Measurements from ENCODE around the gene LRRC41. TPM values are rescaled to one million over a fixed set of nuclear protein-coding genes. Genes with fewer than 3 reads are reported as not detected.

The LRRC41 gene
- total and polyA plus RNA-seq, 4 donors = 21.6 to 63.0 (median 50.3) TPM

DNA sequence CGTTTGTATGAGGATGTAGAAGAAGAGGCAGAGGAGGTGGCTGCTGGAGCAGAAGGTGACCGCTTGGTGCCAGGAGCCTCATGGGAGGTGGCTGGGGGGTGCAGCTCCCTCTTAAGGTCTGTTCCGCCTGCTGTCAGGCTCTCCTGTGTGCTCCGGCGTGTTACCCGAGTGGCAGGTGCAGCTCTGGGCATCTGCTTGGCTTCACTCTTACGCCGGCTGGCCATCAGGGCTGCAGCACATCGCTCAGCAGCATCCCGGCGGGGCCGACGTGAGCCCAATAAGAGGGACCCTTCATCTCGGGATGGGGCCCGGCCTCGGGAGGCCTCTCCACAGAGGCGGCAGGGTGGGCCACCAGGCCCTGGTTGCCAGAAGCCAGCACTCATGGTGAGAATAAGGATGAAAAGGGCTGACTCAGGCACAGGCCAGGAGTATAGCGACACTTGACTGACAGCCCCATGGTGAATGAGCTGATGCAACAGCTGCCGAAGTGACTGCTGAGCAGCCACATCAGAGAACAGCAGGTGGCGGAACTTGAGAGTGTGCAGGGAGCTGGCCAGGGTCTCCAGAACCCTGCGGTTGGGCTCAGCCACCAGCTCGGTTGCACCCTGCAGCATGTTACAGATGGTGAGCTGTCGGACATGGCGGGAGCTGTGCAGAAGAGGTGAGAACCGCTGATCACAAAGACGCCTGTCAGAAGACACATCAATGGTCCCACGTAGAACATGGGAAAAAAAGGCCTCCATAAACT, 17.5 kb downstream of the LRRC41 start:
- no peaks in the 10 kb centered on the region for H3K27me3 ChIP-seq (ENCODE audit: control insufficient read depth in 3 of 3, insufficient read depth in 3 of 3, low read length in 2 of 3)
- WGBS, 2 donors = 92 to 94% methylated on average over 27 of the region's 27 CpGs
- no peaks in the 10 kb centered on the region for H3K9me3 ChIP-seq (ENCODE audit: control insufficient read depth in 4 of 4, insufficient read depth in 3 of 4, low read length in 3 of 4)
- H3K4me1 ChIP-seq (ENCODE audit: control insufficient read depth in 5 of 5, insufficient read depth in 5 of 5, low read length in 5 of 5) = no peaks in the 10 kb centered on the region
- TF ChIP-seq, protein P1, sequence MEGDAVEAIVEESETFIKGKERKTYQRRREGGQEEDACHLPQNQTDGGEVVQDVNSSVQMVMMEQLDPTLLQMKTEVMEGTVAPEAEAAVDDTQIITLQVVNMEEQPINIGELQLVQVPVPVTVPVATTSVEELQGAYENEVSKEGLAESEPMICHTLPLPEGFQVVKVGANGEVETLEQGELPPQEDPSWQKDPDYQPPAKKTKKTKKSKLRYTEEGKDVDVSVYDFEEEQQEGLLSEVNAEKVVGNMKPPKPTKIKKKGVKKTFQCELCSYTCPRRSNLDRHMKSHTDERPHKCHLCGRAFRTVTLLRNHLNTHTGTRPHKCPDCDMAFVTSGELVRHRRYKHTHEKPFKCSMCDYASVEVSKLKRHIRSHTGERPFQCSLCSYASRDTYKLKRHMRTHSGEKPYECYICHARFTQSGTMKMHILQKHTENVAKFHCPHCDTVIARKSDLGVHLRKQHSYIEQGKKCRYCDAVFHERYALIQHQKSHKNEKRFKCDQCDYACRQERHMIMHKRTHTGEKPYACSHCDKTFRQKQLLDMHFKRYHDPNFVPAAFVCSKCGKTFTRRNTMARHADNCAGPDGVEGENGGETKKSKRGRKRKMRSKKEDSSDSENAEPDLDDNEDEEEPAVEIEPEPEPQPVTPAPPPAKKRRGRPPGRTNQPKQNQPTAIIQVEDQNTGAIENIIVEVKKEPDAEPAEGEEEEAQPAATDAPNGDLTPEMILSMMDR (IDR thresholded peaks at IDR 0.05; ENCODE audit: control extremely low read depth, extremely low read depth) = no peak
- ATAC-seq (ENCODE audit: insufficient read depth, low FRiP score) (no peak), DNase-seq (no peak)
- H3K4me3 ChIP-seq = no peak overlapping the region
- H3K27ac ChIP-seq (ENCODE audit: low read depth in 1 of 2, low read length in 1 of 2) = no peak overlapping the region
- H3K9ac ChIP-seq (ENCODE audit: insufficient read depth in 1 of 2, low read length in 2 of 2) = no peak overlapping the region
- H3K36me3 ChIP-seq (ENCODE audit: control insufficient read depth in 4 of 4, insufficient read depth in 4 of 4, low read length in 4 of 4) = peaks cover 25 to 42% (median 29%) of the 10 kb centered on the region in 4 donors

DNA sequence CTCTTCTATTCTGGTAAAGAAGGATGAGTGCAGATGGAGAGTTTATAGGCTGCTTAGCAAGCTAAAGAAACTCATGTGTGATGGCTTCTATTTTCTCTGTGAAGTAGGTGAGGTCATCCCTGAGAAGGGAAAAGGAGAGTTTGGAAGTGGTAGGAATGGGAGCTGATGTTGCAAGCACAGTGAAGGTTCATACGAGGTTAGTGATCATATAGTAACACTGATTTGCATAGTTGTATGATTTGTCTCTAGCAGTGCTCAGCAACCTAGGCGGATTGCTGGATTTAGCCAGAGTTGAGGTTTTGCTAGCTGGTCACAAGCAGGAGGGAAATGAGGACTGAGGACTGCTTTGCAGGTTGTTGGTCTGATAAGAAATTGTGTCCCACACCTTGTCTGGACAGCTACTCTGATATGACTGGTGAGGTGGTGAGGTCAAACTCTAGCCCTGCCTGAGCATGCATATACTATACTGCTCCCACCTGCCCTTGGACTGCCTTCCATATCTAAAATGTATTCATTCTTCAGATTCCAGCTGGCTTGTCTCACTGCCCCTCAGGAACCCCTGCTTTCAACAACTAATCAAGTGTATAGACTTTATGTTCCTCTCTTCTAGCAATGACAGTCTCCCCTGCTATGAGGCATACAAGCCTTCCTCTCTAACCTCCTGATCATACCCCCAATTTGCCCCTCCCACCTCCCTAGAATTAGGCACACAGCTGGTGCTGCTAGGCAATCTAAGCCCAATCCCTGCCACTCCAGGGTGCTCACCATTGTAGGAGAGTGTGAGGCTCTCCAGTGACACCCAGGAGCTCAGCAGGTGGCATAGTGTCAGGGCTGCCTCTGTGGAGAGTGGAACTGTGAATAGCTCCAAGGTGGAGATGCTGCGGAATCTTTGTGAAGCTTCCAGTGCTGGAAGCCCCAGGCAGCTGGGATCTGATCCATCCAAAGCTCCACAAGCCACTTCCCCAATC, 18.5 kb downstream of the LRRC41 start:
- Histone ChIP-seq H3K4me3 (no peak overlapping the region), H3K27me3 (ENCODE audit: control insufficient read depth in 3 of 3, insufficient read depth in 3 of 3, low read length in 2 of 3) (no peaks in the 10 kb centered on the region), H3K4me1 (ENCODE audit: control insufficient read depth in 5 of 5, insufficient read depth in 5 of 5, low read length in 5 of 5) (no peaks in the 10 kb centered on the region), H3K9me3 (ENCODE audit: control insufficient read depth in 4 of 4, insufficient read depth in 3 of 4, low read length in 3 of 4) (no peaks in the 10 kb centered on the region), H3K27ac (ENCODE audit: low read depth in 1 of 2, low read length in 1 of 2) (no peak overlapping the region), H3K36me3 (ENCODE audit: control insufficient read depth in 4 of 4, insufficient read depth in 4 of 4, low read length in 4 of 4) (peaks cover 29 to 49% (median 34%) of the 10 kb centered on the region in 4 donors), H3K9ac (ENCODE audit: insufficient read depth in 1 of 2, low read length in 2 of 2) (no peak overlapping the region)
- WGBS, 2 donors = 81 to 89% methylated on average over 3 of the region's 3 CpGs
- DNase-seq (no peak), ATAC-seq (ENCODE audit: insufficient read depth, low FRiP score) (no peak)
- TF ChIP-seq, protein P1 (IDR thresholded peaks at IDR 0.05; ENCODE audit: control extremely low read depth, extremely low read depth) = no peak

DNA sequence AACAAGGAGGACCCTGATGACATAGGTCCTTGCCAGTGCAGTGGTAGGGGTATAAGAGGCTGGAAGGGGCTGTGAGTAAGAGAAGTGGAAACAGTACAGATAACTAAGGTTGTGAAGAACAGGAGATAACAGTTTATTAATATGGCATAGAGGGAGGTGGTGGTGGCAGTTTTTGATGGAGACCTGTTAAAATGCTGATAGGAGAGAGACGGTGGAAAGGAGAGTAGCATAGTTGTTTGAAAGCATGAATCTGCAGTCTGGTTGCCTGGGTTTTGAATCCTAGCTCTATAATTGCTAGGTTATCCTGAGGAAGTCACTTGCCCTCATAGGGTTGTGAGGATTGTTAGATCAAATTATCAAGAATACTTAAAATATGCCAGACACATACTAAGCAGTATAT, 19.4 kb downstream of the LRRC41 start:
- peaks cover 30 to 45% (median 34%) of the 10 kb centered on the region in 4 donors for H3K36me3 ChIP-seq (ENCODE audit: control insufficient read depth in 4 of 4, insufficient read depth in 4 of 4, low read length in 4 of 4)

More for the DNA sequence above, 19.4 kb downstream of the LRRC41 start:
- DNase-seq (no peak), ATAC-seq (ENCODE audit: insufficient read depth, low FRiP score) (no peak)
- H3K27ac ChIP-seq (ENCODE audit: low read depth in 1 of 2, low read length in 1 of 2) = no peak overlapping the region
- H3K27me3 ChIP-seq (ENCODE audit: control insufficient read depth in 3 of 3, insufficient read depth in 3 of 3, low read length in 2 of 3) = no peaks in the 10 kb centered on the region
- no peaks in the 10 kb centered on the region for H3K9me3 ChIP-seq (ENCODE audit: control insufficient read depth in 4 of 4, insufficient read depth in 3 of 4, low read length in 3 of 4)
- WGBS, 2 donors = 90 to 96% methylated on average over 1 of the region's 1 CpG
- TF ChIP-seq, protein P1 (IDR thresholded peaks at IDR 0.05; ENCODE audit: control extremely low read depth, extremely low read depth) = no peak
- no peak overlapping the region for H3K4me3 ChIP-seq
- H3K4me1 ChIP-seq (ENCODE audit: control insufficient read depth in 5 of 5, insufficient read depth in 5 of 5, low read length in 5 of 5) = no peaks in the 10 kb centered on the region
- H3K9ac ChIP-seq (ENCODE audit: insufficient read depth in 1 of 2, low read length in 2 of 2) = no peak overlapping the region

Measured in lung (tissue), 12 donors.